Measurements from ENCODE around the gene KCNH5. TPM values are rescaled to one million over a fixed set of nuclear protein-coding genes. Genes with fewer than 3 reads are reported as not detected.

The KCNH5 gene
- total RNA-seq, 1 experiment from 2014 or later, result not detected

DNA sequence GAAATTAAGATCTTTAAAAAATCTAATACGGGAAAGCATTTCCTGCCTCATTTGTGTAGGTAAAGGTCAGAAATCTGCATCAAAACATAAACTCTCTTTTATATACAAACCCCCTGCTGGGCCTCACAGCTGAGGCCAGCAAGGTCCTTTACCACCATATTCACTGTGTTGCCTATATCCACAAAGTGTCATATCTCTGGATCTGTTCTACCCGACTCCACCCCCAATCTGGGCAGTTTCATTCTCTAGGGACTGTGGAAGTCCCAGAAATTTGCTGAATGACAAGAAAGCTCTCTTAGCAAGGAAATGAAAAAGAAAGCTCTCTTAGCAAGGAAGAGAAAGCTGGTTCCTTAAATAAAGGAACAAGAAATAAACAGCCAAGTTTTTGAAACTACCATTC lies 301.7 kb downstream of the KCNH5 start:
- DNase-seq (ENCODE audit: low spot score), result no peak

DNA sequence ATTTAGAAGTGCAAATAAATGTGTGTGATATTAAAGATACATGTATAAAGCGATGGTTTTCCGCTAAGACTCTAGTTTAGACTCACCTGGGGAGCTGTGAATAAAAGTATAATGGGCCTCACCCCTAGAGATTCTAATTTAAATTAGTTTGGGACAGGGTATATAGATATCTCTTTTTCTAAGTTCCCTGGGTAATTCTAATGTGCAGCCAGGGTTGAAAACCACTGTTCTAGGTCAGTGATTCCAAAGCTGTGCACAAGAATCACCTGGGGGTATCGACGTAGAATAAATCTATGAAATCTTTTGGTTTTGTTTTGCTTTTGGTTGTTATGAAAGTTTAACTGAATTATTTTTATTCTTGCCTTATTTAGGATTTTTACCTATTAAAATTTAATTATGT lies 302.1 kb downstream of the KCNH5 start:
- no peak for DNase-seq (ENCODE audit: low spot score)

DNA sequence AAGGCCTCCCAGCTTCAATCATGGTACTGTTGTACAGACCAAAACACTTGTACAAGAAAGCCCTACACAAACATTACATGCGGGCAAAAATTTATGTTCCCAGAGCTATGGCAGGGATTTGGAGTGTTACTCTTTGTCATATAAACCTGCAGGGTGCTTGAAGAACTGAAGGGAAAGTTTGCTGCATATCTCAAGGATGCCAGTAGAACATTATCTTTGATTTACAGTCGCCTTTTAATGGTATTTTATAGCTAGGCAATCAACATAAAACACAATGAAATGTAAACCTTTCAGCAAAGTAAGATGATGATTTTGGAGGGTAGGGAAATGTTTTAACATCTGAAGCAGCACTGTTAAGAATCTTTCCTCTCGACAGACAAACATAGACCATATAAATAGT lies 305.6 kb downstream of the KCNH5 start:
- no peak for DNase-seq (ENCODE audit: low spot score)

DNA sequence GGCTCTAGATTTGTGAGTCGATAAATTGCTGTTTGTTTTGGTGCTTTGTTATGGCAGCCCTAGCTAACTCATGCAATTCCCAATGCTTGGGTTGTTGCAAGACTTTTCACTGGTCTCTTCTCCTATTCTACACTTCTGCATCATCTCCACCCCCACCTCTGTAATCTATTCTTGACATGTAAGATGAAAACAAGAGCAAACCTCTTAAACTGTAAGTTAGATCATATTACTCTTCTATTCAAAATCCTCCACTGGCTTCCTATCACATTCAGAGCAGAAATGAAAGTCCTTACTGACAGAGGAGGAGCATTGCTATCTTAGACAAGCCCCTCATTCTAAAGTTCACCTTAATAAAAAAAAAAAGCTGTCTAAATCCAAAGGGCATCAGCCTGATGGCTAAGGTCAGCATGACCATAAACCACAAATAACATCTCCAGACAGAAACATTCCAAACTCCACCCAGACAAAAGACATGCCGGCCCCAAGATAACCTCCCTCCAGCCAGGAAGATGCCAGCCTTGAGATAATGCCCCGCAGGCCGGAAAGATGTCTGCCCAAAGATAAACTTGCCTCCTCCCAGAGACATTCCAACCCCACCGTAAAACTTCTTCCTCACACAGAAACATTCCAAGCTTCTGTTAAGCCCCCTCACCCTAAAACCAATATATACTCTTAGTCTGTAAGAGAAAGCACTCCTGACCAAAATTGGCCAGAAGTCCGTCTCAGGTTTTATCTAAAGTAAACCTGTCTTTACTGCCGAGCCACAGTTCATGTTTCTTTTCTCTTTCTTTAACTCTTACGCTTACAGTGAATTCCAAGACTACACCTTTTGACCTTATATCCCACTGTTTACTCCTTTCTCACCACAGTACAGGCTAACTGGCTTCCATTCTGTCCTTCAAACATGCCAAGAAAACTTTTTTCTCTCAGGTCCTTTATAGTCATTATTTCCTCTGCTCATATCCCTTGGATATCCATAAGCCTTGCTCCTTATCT lies 308.9 kb downstream of the KCNH5 start:
- DNase-seq (ENCODE audit: low spot score), result no peak

DNA sequence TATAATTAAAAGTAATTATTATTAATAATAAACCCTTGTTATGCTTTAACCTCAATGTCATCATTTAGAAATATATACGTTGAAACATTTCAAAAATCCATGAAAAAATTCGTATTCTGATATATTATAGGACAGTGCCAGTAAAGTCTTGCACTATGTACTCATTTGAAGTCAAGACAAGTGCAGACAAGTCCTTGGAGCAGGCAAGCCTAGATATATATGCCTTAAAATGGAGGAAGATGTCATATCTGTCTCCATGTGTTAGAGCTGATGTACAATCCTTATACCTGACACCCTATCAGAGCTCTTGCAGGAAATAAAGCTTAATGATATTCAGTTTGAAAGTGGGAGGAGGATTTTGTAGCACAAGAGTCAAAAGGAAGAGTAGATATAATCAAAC lies 310.4 kb downstream of the KCNH5 start:
- no peak for DNase-seq (ENCODE audit: low spot score)

DNA sequence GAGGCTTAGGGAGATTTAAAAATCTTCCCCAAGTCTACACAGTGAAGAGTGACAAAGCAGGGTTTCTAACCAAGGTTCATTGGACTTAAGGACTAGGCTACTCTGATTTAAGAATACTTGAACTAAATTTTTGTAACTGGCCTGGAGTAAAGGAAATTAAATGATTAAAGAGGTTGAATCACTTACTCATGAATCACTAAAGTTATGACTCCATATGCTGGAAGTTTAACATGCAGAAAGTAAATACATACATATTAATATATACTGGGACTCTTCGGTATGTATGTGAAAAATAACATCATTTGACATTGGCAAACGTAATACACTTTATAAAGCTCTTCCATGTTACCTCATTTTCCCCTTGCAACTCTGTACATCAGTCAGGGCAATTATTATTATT lies 322.9 kb downstream of the KCNH5 start:
- DNase-seq (ENCODE audit: low spot score), result no peak

DNA sequence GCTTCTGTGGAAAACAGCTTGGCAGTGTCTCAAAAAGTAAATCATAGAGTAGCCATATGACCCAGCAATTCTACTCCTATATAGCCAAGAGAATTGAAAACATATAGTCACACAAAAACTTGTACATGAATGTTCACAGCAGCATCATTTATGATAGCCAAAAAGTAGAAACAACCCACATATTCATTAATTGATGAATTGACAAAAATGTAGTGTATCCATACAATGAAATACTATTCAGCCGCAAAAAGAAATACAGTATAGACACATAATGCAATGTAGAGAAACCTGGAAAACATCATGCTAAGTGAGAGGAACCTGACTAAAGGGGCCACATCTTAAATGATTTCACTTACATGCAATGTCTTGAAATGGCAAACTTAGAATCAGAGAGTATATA lies 326.6 kb downstream of the KCNH5 start:
- DNase-seq (ENCODE audit: low spot score), result no peak

DNA sequence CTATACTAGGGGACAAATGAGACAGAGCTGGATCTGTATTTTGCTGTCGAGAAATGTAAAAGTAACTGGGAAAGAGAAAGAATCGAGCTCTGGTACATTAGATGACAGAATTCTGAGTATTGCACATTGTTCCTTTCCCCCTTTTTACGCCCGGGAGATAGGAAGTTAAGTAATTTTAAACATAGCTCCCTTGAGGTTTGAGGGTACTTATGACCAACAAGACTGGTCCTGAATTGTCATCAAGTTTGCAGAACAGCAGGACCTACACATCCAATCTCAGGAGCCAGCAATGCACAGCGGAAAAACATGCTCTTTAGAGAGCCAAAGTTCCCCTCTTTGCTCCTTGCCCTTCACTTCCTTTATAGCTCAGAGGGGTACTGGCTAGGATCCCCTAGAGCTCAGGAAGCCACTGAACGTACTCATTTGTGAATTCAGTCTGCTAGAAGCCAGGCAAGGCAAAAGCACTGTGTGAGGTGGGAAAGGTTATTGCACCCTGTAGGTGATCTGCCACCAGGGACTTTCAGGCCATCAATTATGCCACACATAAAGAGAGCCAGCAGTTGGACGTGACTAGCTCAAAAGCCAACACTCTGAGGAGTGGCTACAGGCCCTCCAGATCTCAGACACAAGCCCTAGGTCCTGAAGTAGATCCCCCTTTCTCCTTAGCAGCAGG lies 333.8 kb downstream of the KCNH5 start:
- no peak for DNase-seq (ENCODE audit: low spot score)

DNA sequence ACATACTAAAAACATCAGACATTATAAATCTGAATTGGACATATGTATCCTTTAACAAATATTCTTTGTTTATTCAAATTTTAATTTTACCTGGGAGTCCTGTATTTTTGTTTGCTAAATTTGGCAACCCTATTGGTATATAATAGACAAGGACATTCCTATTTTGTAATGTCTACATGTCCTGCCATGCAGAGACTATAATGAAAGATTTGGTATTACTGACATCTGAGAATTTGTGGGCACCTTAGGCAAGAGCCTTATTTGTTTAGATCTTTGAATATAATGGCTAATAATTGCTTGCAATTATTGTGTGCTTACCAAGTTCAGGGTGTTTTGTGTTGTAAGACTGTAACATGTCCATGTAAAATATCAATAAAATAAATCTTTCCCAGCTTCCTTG lies 334.4 kb downstream of the KCNH5 start:
- DNase-seq (ENCODE audit: low spot score), result no peak

DNA sequence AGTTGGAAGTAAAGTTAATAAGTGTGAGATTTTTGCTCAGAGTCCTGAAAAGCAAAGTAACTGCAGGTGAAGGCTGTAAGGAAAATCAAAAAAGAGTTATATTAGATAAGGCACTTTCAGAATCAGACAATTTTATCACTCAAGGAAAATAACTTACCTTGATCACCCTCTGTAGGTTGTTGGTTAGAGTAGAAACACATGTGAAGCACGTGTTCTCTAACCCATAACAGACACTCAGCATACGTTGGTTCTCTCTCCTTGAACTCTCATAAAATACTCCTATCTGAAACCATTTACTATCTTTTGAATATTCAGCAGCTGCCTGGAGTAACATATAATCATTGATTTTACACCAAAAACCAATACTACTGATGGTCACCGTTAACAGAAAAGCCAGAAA lies 335.5 kb downstream of the KCNH5 start:
- DNase-seq (ENCODE audit: low spot score), result no peak

DNA sequence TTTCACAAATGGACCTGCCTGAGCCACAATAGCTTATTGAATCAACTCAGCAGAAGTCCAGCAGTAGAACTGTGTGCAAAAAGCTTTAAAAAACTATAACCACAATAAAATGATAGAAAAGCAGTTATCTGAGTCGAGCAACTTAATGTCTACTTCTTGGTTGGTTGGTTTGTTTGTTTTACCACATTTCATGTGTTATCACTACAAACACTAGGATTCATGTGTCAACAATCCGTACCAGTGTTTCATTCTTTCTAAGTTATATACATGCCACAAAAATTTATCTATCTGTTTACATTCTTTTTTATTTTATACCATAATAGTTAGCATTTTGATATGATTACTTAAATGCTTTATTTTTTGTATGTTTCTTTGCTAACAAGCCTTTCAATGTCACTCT lies 339.0 kb downstream of the KCNH5 start:
- no peak for DNase-seq (ENCODE audit: low spot score)

DNA sequence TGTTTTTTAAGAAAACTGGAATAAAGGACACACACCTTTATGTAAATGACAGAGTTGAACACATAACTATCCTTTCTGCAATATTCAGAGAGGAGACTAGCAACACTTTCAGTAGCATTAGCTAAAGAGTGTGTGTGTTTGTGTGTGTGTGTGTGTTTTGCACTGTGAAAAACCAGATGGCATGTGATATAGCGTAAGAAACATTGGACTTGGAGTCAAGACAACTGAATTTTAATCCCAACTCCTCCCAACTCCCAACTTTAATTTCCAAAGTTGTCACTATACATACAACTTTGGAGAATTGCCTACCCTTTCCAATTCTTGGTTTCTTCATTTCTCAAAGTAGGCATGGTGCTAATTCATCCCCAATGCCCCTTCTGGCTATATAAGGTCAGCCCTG lies 347.8 kb downstream of the KCNH5 start:
- DNase-seq (ENCODE audit: low spot score), result no peak

DNA sequence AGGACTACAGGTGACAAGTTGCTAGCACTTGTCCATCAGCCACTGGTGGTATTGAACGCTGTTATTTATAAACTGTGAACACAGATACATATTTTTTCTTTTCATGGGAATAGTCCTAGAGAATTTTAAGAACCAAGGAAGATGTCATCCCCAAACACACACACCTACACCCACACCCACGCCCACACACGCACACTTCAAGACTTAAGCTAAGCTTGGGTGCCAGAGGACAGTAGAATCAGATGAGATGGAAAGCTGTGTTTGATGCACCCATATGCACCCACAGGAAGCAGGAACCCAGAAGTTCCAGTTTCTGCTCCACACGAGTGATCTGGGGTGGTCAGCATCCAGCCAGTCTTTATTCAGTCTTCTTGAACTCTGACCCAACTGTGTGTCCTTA lies 348.3 kb downstream of the KCNH5 start:
- DNase-seq (ENCODE audit: low spot score), result no peak

DNA sequence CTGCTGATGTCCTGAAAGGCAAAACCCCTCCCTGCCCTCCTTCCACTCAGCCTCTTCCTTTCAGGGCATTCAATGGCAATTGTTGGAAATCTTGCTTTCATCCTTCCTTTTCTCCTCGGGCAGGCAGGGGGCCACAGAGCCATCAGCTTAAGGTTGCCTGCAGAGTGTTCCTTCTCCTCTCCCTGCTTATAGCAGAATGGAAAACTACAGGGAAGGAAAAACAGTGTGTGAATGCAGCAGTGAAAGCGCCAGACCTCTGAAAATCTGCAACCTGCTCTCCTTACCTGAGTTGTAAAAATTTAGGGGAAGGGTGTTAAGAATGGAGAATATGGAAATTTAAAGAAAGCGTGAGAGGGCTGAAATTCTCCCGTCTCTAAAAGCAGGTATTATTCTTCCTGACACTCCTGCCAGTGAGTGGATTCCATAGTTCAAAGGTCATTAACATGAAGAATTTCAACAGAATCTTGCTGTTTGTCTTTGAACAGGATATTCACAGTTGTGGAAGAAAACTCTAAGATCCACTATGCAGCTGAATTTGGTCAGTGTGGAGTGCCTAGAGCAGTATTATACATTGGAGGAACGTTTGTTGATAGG lies 348.8 kb downstream of the KCNH5 start:
- no peak for DNase-seq (ENCODE audit: low spot score)

DNA sequence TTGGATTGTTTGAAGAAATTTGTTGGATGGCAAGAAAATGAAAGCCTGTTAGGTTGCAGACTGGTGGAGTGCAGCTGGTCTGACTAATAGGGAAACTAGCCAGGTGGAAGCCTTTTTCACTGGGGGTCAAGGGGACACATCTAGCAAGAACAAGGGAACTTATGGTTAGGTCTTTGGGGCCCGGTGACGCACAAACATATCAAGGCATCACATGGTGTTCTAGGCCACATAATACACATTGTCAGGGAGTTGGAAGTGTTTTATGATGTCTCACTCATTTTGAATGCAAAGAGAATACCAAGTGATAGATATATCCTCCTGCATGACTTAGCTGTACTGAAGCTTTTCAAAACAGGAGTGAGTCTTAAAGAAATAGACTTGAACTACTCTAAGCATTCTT lies 351.2 kb downstream of the KCNH5 start:
- DNase-seq (ENCODE audit: low spot score), result no peak

DNA sequence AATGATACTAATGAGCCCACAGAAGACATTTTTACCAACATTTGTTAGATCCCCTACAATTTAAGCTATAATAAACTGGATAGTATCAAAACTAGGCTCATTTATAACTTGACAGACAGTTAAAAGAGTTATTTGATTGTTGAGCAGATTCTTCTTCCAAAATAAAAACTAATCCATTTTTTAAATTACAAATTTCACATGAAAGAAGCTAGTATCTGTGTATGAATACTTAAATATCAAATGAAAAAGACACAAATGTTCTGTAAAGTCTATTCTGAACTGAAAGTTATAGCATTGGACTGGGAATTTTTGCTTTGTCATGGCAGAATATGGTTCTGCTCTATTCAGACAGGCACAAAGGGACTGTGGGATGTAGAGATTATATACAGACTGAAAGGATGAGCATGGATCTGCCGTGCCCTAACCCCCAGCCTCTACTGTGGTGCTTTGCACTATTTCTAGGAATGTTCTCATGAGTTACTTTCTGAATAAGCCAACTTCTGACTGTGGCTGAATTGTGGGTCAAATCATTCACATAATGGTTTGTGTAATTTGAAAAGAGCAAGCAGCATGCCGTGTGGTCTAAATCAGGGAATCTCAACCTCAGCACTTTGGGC lies 352.7 kb downstream of the KCNH5 start:
- peak; percentile 21 for DNase-seq (ENCODE audit: low spot score)

DNA sequence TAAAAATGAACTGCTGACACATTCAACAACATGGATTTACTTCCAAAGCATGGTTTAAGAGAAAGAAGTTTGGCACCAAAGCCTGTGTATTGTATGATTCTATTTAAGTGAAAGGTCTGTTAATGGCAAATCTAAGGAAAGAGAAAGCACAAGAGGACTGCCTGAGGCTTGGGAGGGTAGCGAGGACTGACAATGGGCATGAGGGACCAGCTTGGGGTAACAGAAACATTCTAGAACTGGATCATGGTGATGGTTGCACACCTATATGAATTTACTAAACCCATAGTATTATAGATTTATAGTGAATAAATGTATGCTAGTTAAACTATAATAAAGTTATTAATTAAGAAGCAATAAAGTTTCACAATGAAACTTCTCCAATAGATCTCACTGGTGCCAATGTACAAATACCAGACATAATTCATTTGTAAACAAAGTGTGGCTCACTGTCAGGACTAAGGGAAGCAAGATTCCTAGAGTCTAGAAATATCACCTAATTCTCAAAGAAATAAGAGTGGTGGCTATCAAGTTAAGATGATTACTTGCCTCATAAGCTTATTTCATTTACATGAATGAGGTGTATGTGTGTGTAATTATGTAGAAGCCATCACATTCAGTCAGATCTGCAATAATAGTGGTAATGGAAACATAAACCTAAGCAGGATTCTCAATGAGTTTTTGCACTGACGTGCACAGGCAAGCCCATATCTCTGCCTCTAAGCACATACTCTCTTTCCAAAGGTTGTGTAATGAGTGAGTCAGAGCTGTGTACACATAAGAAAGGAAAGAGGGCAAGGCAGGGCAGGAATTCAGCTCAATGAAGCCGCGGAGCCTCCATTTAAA lies 353.4 kb downstream of the KCNH5 start:
- peak; percentile 80 for DNase-seq (ENCODE audit: low spot score)

DNA sequence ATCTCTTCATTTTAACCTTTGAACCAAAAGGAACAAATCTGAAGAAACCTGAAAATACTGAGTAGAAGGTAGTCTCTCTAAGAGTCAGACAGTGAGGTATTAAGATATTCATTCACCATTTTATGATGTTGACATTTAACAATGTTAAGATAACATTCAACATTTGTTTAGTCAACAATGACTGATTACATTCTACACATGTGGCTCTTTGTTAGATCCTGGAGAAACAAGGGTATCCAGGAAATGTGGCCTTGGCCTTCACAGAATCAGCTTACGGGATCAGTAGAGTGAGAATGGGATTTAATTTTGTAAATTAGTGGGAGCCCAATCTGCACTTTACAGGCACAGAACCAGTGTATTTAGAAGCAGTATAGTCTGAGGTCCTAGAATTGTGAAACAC lies 355.5 kb downstream of the KCNH5 start:
- DNase-seq (ENCODE audit: low spot score), result peak; percentile 26

DNA sequence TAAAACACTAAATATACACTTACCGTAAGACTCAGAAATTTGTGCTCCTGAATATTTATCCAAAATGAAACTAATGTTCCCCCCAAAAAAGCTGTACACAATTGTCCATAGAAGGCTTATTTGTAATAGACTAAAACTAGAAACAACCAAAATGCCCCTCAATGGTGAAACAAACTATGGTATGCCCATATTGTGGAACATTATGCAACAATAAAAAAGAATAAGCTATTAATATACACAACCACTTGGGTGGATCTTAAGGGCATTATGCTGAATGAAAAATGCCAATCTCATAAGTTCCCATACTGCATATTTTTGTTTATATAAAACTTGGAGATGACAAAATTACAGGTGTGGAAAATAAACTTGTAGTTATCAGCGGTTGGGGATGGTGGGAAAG lies 357.4 kb downstream of the KCNH5 start:
- no peak for DNase-seq (ENCODE audit: low spot score)

DNA sequence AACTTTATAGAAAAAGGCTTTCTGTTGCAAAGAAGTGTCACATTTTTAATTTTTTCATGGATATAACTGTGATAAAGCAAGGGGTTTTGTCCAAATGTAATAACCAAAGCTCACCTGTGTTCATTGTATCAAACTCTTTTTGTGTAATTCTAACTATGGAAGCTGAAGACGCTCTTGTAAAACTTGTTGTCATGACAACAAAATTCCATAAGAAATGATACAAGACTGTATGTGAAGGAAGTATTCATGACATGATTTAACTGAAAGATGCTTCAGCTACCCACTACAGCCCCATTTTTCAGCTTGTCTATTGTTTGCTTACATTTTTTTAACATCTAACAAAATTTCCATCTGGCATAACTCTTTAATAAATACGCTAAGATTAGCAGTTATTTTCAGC lies 360.9 kb downstream of the KCNH5 start:
- no peak for DNase-seq (ENCODE audit: low spot score)

DNA sequence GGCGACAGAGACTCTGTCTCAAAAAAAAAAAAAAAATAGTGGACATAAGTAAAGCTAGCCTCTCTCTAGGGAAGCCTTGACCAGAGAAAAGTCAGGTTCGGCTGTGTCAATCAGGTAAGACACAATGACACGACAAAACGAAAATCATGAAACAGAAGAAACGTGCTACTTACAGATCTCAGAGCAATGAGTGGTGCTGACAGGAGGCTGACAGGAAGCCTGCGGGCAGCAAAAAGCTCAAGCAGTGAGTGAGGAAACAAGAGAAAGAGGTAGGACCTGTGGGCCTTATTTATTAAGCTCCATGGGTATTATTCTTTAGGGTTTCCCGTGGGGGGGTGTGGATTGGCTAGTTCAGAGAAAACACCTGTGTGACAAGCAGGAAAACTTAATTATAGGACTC lies 363.1 kb downstream of the KCNH5 start:
- DNase-seq (ENCODE audit: low spot score), result no peak
